Measurements from ENCODE around the gene SMYD5. TPM values are rescaled to one million over a fixed set of nuclear protein-coding genes. Genes with fewer than 3 reads are reported as not detected.
A peak's percentile ranks its signal among the peaks of the same experiment; 100 is the strongest.

Gene SMYD5
- polyA plus RNA-seq, 1 of the 3 experiments (the other 2 are of a cell fraction): 21.4 TPM

DNA sequence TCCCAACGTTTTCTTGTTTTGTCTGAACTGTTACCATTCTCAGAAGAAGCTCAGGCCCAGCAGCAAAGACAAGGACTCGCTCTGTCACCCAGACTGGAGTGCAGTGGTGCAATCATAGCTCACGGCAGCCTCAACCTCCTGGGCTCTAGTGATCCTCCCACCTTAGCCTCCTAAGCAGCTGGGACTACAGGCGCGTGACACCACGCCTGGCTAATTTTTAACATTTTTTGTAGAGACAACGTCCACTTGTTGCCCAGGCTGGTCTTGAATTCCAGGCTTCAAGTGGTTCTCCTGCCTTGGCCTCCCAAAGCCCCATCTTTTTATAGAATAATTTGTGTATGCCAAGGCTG, 2.0 kb upstream of the SMYD5 start:
- H3K27ac ChIP-seq (ENCODE audit: low read depth in 2 of 2, low read length in 1 of 2): peak overlapping the region in 1 of 2 experiments; percentile 47; a peak in 1 of 4 replicates
- H3F3A ChIP-seq (replicated peaks; ENCODE audit: insufficient read depth): peaks cover 11% of the 10 kb centered on the region
- ChIA-PET CTCF (interaction anchor here (0.6 to 8.6 kb wide), 40 partner anchors 8 to 442 kb away, joined by 3 to 74 read pairs (median 4); partner anchors contain the start of genes CCT7, NOTO, PRADC1 and SFXN5), POLR2A (interaction anchor here (2.4 kb wide), 1 partner anchor 22 kb away, joined by 8 read pairs; the partner anchor contains the start of gene CCT7)
- no peak overlapping the region for H3K9ac ChIP-seq
- WGBS (ENCODE audit: low lambda C conversion rate): 68% methylated on average over 7 of the region's 7 CpGs
- H3K9me3 ChIP-seq: no peaks in the 10 kb centered on the region
- no peak overlapping the region for H2AFZ ChIP-seq (ENCODE audit: low read depth)
- H3K4me1 ChIP-seq (ENCODE audit: control insufficient read depth in 1 of 2, insufficient read depth in 2 of 2, low read depth in 1 of 2, low read length in 1 of 2): peaks cover 3 to 8% of the 10 kb centered on the region in 2 experiments; a peak in 2 of 4 replicates
- H3K79me2 ChIP-seq (ENCODE audit: insufficient read depth): peaks cover 28% of the 10 kb centered on the region
- no peaks in the 10 kb centered on the region for H3K36me3 ChIP-seq (replicated peaks in 1 of 2; ENCODE audit: control insufficient read depth in 1 of 2, insufficient read depth in 2 of 2, low read length in 1 of 2)
- H3K4me3 ChIP-seq (ENCODE audit: low read depth in 2 of 2, low read length in 1 of 2): no peak overlapping the region
- H4K20me1 ChIP-seq (ENCODE audit: insufficient read depth): no peaks in the 10 kb centered on the region
- peak overlapping the region; percentile 43; the same call in 1 of the 2 replicates for H3K4me2 ChIP-seq
- H3K9me2 ChIP-seq: no peaks in the 10 kb centered on the region
- TF ChIP-seq ELF1 (IDR thresholded peaks at IDR 0.05): no peak
- TF ChIP-seq, protein P1, sequence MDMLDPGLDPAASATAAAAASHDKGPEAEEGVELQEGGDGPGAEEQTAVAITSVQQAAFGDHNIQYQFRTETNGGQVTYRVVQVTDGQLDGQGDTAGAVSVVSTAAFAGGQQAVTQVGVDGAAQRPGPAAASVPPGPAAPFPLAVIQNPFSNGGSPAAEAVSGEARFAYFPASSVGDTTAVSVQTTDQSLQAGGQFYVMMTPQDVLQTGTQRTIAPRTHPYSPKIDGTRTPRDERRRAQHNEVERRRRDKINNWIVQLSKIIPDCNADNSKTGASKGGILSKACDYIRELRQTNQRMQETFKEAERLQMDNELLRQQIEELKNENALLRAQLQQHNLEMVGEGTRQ (IDR thresholded peaks at IDR 0.05; ENCODE audit: borderline replicate concordance, low read depth, low read length): no peak
- TF ChIP-seq SIN3A (IDR thresholded peaks at IDR 0.05; ENCODE audit: borderline replicate concordance, low read depth, low read length): no peak
- no peak for TF ChIP-seq FOXJ3 (CRISPR knock-in tag; IDR thresholded peaks at IDR 0.05)
- no peak for TF ChIP-seq MEF2A (IDR thresholded peaks at IDR 0.05; ENCODE audit: borderline replicate concordance, low read depth)
- no peak for TF ChIP-seq TCF12 (IDR thresholded peaks at IDR 0.05)
- DNase-seq: no peak
- H3K27me3 ChIP-seq (ENCODE audit: insufficient read depth): no peaks in the 10 kb centered on the region; the same call in 1 of the 2 replicates

DNA sequence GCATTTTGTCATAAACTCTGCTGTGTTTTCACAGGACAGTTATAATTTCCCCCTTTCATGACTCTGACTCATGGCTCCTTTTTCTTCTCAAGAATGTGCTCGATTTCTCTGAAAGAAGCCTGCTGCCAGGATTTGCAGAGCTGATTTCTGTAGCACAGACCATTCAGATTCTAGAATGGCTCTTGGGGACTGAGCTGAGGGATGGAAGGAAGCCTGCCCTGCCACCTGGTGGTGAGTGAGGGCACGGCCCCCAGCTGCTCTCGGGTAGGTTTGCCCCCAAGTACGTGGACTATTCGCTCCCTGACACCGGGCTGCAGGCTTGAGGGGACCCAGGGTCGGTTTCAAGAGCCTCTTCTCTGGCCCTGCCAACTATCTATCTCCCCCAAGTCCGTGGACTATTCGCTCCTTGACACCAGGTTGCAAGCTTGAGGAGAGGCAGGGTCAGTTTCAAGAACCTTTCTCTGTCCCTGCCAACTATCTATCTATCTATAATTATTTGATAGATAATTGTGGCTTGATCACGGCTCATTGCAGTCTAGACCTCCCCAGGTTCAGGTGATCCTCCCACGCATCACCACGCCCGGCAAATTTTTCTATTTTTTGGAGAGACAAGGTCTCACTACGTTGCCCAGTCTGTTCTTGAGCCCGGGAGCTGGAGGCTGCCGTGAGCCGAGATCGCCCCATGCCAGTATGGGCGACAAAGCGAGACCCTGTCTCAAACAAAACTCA, 1.4 kb upstream of the SMYD5 start:
- H3K27me3 ChIP-seq (ENCODE audit: insufficient read depth): no peaks in the 10 kb centered on the region; the same call in 1 of the 2 replicates
- H2AFZ ChIP-seq (ENCODE audit: low read depth): peak overlapping the region; percentile 59; the same call in 1 of the 2 replicates
- 47% methylated on average over 20 of the region's 20 CpGs for WGBS (ENCODE audit: low lambda C conversion rate)
- no peak overlapping the region; a peak in 1 of 4 replicates for H3K4me3 ChIP-seq (ENCODE audit: low read depth in 2 of 2, low read length in 1 of 2)
- peaks cover 3 to 10% of the 10 kb centered on the region in 2 experiments; a peak in 2 of 4 replicates for H3K4me1 ChIP-seq (ENCODE audit: control insufficient read depth in 1 of 2, insufficient read depth in 2 of 2, low read depth in 1 of 2, low read length in 1 of 2)
- H3F3A ChIP-seq (replicated peaks; ENCODE audit: insufficient read depth): peaks cover 14% of the 10 kb centered on the region
- peaks cover 33% of the 10 kb centered on the region for H3K79me2 ChIP-seq (ENCODE audit: insufficient read depth)
- no peaks in the 10 kb centered on the region for H4K20me1 ChIP-seq (ENCODE audit: insufficient read depth)
- DNase-seq: peak; percentile 89
- no peak overlapping the region for H3K9ac ChIP-seq
- ChIA-PET POLR2A (interaction anchor here (2.4 kb wide), 1 partner anchor 22 kb away, joined by 8 read pairs; the partner anchor contains the start of gene CCT7), CTCF (interaction anchor here (0.6 to 8.6 kb wide), 42 partner anchors 9 to 443 kb away, joined by 3 to 74 read pairs (median 4); partner anchors contain the start of genes CCT7, NOTO, PRADC1 and SFXN5)
- H3K36me3 ChIP-seq (replicated peaks in 1 of 2; ENCODE audit: control insufficient read depth in 1 of 2, insufficient read depth in 2 of 2, low read length in 1 of 2): no peaks in the 10 kb centered on the region
- no peaks in the 10 kb centered on the region for H3K9me2 ChIP-seq
- H3K9me3 ChIP-seq: no peaks in the 10 kb centered on the region
- peak overlapping the region in 1 of 2 experiments; percentile 47; a peak in 1 of 4 replicates for H3K27ac ChIP-seq (ENCODE audit: low read depth in 2 of 2, low read length in 1 of 2)
- H3K4me2 ChIP-seq: peak overlapping the region; percentile 43; the same call in 1 of the 2 replicates
- no peak for TF ChIP-seq ZBTB33 (IDR thresholded peaks at IDR 0.05; ENCODE audit: borderline replicate concordance, low read depth)
- no peak for TF ChIP-seq MEF2A (IDR thresholded peaks at IDR 0.05; ENCODE audit: borderline replicate concordance, low read depth)
- TF ChIP-seq EP300 (IDR thresholded peaks at IDR 0.05; ENCODE audit: borderline replicate concordance in 1 of 2, low read depth in 1 of 2, low read length in 1 of 2): no peak
- TF ChIP-seq, protein P1 (IDR thresholded peaks at IDR 0.05; ENCODE audit: borderline replicate concordance, low read depth, low read length): no peak
- TF ChIP-seq CHD2 (IDR thresholded peaks at IDR 0.05; ENCODE audit: low read length, partially characterized antibody): peak; percentile 58
- TF ChIP-seq ELF1 (IDR thresholded peaks at IDR 0.05): no peak
- TF ChIP-seq FOXM1 (IDR thresholded peaks at IDR 0.05; ENCODE audit: low read depth): no peak
- no peak for TF ChIP-seq POLR2AphosphoS5 (IDR thresholded peaks at IDR 0.05; ENCODE audit: low read depth, low read length)
- TF ChIP-seq GATA2 (CRISPR knock-in tag; IDR thresholded peaks at IDR 0.05): no peak
- TF ChIP-seq RFX5 (IDR thresholded peaks at IDR 0.05; ENCODE audit: low read length): no peak
- TF ChIP-seq TEAD4 (IDR thresholded peaks at IDR 0.05; ENCODE audit: borderline replicate concordance, insufficient read depth): no peak
- TF ChIP-seq FOXJ3 (CRISPR knock-in tag; IDR thresholded peaks at IDR 0.05): no peak
- TF ChIP-seq CTCF (IDR thresholded peaks at IDR 0.05): peak; percentile 91
- TF ChIP-seq MXI1 (IDR thresholded peaks at IDR 0.05; ENCODE audit: low read depth, low read length): 0 out of 2 replicates have a peak, but pooled peaks have one; percentile 22
- TF ChIP-seq TCF12 (IDR thresholded peaks at IDR 0.05): no peak
- TF ChIP-seq SMC3 (IDR thresholded peaks at IDR 0.05; ENCODE audit: low read depth, low read length): peak; percentile 72
- TF ChIP-seq GABPA (IDR thresholded peaks at IDR 0.05; ENCODE audit: low read depth): no peak
- peak; percentile 69 for TF ChIP-seq RAD21 (IDR thresholded peaks at IDR 0.05; ENCODE audit: low read length)
- TF ChIP-seq SIN3A (IDR thresholded peaks at IDR 0.05; ENCODE audit: borderline replicate concordance, low read depth, low read length): no peak

All from SK-N-SH (cell line).